CD14-positive monocyte (primary cell): ENCODE results near the gene MAPRE2. TPM values are rescaled to one million over a fixed set of nuclear protein-coding genes. Genes with fewer than 3 reads are reported as not detected.

Source experiments
- DNase-seq, 3 donors: peaks; one replicate each; pipeline ENCODE4 v3.0.0-alpha.2; 2011 to 2022
- H2AFZ ChIP-seq: 2 replicates; pipeline ENCODE4 v1.6.0; 2012; ENCODE audit warnings: mild to moderate bottlenecking, low read depth, low read length, inconsistent platforms; ENCODE audit not compliant: insufficient read depth, poor library complexity, severe bottlenecking
- H3K27ac ChIP-seq, 2 donors: 1 replicate in 1 of 2; 2 replicates in 1 of 2; pipeline ENCODE4 v1.5.1; 2012 to 2013; ENCODE audit warnings: low read length in 2 of 2, control low read depth in 1 of 2, inconsistent platforms in 1 of 2, low read depth in 1 of 2, mild to moderate bottlenecking in 1 of 2
- H3K27me3 ChIP-seq, 2 donors: one replicate each; pipeline versions ENCODE4 v1.6.0 to v1.6.1; 2011 to 2013; ENCODE audit warnings: low read length in 2 of 2; ENCODE audit not compliant: control insufficient read depth in 2 of 2, insufficient read depth in 2 of 2
- H3K36me3 ChIP-seq, 2 donors: replicated peaks in 1 of 2; 1 replicate in 1 of 2; 2 replicates in 1 of 2; pipeline versions ENCODE4 v1.5.1 to v1.6.1; 2012 to 2013; ENCODE audit warnings: low read length in 2 of 2, control low read depth in 1 of 2, inconsistent platforms in 1 of 2, mild to moderate bottlenecking in 1 of 2; ENCODE audit not compliant: insufficient read depth in 2 of 2, control insufficient read depth in 1 of 2
- H3K4me1 ChIP-seq, 2 donors: 1 replicate in 1 of 2; 2 replicates in 1 of 2; pipeline versions ENCODE4 v1.5.1 to v1.6.1; 2012 to 2013; ENCODE audit warnings: low read length in 2 of 2, control low read depth in 1 of 2, inconsistent platforms in 1 of 2, mild to moderate bottlenecking in 1 of 2, moderate library complexity in 1 of 2; ENCODE audit not compliant: insufficient read depth in 2 of 2, control insufficient read depth in 1 of 2
- H3K4me2 ChIP-seq: replicated peaks from 2 replicates; pipeline ENCODE3; 2012; ENCODE audit warnings: low read length, moderate library complexity, mild to moderate bottlenecking; ENCODE audit not compliant: poor library complexity, severe bottlenecking; ENCODE audit errors: extremely low read depth
- H3K4me3 ChIP-seq, 3 experiments: fragments of 200-600 bp in 1 of 3; sonication (generic) in 1 of 3; replicated peaks in 1 of 3; 1 replicate in 2 of 3; 2 replicates in 1 of 3; pipeline ENCODE4 v1.5.1; 2011 to 2013; ENCODE audit warnings: low read length in 3 of 3, mild to moderate bottlenecking in 3 of 3, control low read depth in 2 of 3, low read depth in 2 of 3, inconsistent platforms in 1 of 3, moderate library complexity in 1 of 3
- H3K79me2 ChIP-seq: 2 replicates; pipeline ENCODE4 v1.6.0; 2012; ENCODE audit warnings: mild to moderate bottlenecking, control low read depth, inconsistent platforms, low read length, moderate library complexity; ENCODE audit not compliant: insufficient read depth
- H3K9ac ChIP-seq: 2 replicates; pipeline ENCODE4 v1.6.0; 2017; ENCODE audit warnings: low read length, mild to moderate bottlenecking; ENCODE audit not compliant: insufficient read depth, poor library complexity, severe bottlenecking
- H3K9me3 ChIP-seq, 2 donors: replicated peaks in 1 of 2; 1 replicate in 1 of 2; 2 replicates in 1 of 2; pipeline versions ENCODE4 v1.5.1 to v1.6.1; 2012 to 2013; ENCODE audit warnings: low read length in 2 of 2, control low read depth in 1 of 2; ENCODE audit not compliant: control insufficient read depth in 1 of 2, insufficient read depth in 1 of 2
- H4K20me1 ChIP-seq: 2 replicates; pipeline ENCODE4 v1.6.0; 2012; ENCODE audit warnings: mild to moderate bottlenecking, low read length, control low read depth, moderate library complexity; ENCODE audit not compliant: insufficient read depth
- H3K27ac Mint-ChIP-seq, 7 donors: one replicate each; pipeline ENCODE4 v1.8.0; 2020; ENCODE audit warnings: mild to moderate bottlenecking in 7 of 7, mixed read lengths in 7 of 7, moderate library complexity in 6 of 7, inconsistent platforms in 2 of 7
- H3K27me3 Mint-ChIP-seq, 3 donors: one replicate each; pipeline ENCODE4 v1.8.0; 2021 to 2022; ENCODE audit warnings: low read depth in 3 of 3, mild to moderate bottlenecking in 3 of 3, mixed read lengths in 3 of 3, moderate library complexity in 3 of 3, inconsistent platforms in 1 of 3
- H3K36me3 Mint-ChIP-seq, 2 donors: one replicate each; pipeline ENCODE4 v1.8.0; 2020; ENCODE audit warnings: mixed read lengths in 2 of 2, inconsistent platforms in 1 of 2, mild to moderate bottlenecking in 1 of 2
- H3K4me1 Mint-ChIP-seq: one replicate; pipeline ENCODE4 v1.8.0; 2020; ENCODE audit warnings: mild to moderate bottlenecking, mixed read lengths
- H3K4me3 Mint-ChIP-seq, 2 donors: one replicate each; pipeline ENCODE4 v1.8.0; 2020; ENCODE audit warnings: mild to moderate bottlenecking in 2 of 2, mixed read lengths in 2 of 2, moderate library complexity in 1 of 2
- H3K9me3 Mint-ChIP-seq, 7 donors: one replicate each; pipeline ENCODE4 v1.8.0; 2020 to 2022; ENCODE audit warnings: mixed read lengths in 7 of 7, mild to moderate bottlenecking in 6 of 7, moderate library complexity in 6 of 7, inconsistent platforms in 2 of 7
- WGBS: methylation state at CpG from one replicate; pipeline ENCODE4 v1.1.5; 2013; ENCODE audit warnings: missing lambda C conversion rate; ENCODE audit not compliant: insufficient coverage; 5-methylcytosine and 5-hydroxymethylcytosine counted together
- intact Hi-C, 2 donors: fragments of 100-400 bp; cut with micrococcal nuclease; formaldehyde crosslinking; loops; one replicate each; pipeline versions ENCODE4 v1.15.0 to v1.15.1; 2023
- polyA plus RNA-seq, 3 donors: library from polyadenylated mRNA; depleted of rRNA in 1 of 3; unstranded in 2 of 3; stranded (reverse) in 1 of 3; fragments of 300-500 nt in 2 of 3; fragments of >200 nt in 1 of 3; fragmentation: Illumina TruSeq in 2 of 3; gene quantifications; 1 replicate in 2 of 3; 2 replicates in 1 of 3; pipeline ENCODE4 v1.2.3, GENCODE V29; 2012 to 2021
- TF ChIP-seq, protein P1 (sequence below): fragments of 200-600 bp; IDR thresholded peaks from one replicate; pipeline ENCODE4 v1.8.0; 2022; ENCODE audit warnings: antibody characterized with exemption, mild to moderate bottlenecking

MAPRE2 gene
- polyA plus RNA-seq, 3 donors = 22.0 to 48.1 (median 37.1) TPM

DNA sequence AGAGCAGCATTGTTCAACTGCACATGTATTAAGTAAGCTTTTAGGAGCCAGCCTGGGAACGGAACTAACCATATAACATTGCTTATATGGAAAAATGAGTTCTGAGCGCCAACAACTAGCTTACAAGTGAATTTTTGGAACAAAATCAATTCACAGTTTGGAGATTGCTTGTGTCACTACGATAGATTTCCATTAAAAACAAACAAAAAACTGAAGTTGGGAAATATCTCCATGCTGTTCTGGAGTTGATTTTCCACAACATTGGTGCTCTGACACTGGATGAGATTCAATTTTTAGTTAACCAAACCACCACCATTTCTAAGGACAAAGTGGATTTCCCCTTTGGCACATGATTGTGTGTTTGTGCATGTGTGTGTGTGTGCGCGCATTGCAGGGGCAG lies 142.7 kb downstream of the MAPRE2 start:
- no peaks in the 10 kb centered on the region for H3K36me3 Mint-ChIP-seq
- Histone ChIP-seq H4K20me1 (no peaks in the 10 kb centered on the region), H2AFZ (no peak overlapping the region), H3K36me3 (no peaks in the 10 kb centered on the region), H3K4me3 (no peak overlapping the region), H3K4me1 (peaks cover 0 to 4% of the 10 kb centered on the region in 2 donors), H3K9me3 (no peaks in the 10 kb centered on the region), H3K9ac (no peak overlapping the region), H3K27ac (no peak overlapping the region), H3K27me3 (no peaks in the 10 kb centered on the region), H3K79me2 (no peaks in the 10 kb centered on the region), H3K4me2 (no peak overlapping the region)
- peaks cover 0 to 2% (median 1%) of the 10 kb centered on the region in 3 donors for H3K27me3 Mint-ChIP-seq
- H3K4me1 Mint-ChIP-seq = no peaks in the 10 kb centered on the region
- no peak overlapping the region for H3K27ac Mint-ChIP-seq
- H3K9me3 Mint-ChIP-seq = no peaks in the 10 kb centered on the region
- intact Hi-C loops = no loop called here
- TF ChIP-seq, protein P1, sequence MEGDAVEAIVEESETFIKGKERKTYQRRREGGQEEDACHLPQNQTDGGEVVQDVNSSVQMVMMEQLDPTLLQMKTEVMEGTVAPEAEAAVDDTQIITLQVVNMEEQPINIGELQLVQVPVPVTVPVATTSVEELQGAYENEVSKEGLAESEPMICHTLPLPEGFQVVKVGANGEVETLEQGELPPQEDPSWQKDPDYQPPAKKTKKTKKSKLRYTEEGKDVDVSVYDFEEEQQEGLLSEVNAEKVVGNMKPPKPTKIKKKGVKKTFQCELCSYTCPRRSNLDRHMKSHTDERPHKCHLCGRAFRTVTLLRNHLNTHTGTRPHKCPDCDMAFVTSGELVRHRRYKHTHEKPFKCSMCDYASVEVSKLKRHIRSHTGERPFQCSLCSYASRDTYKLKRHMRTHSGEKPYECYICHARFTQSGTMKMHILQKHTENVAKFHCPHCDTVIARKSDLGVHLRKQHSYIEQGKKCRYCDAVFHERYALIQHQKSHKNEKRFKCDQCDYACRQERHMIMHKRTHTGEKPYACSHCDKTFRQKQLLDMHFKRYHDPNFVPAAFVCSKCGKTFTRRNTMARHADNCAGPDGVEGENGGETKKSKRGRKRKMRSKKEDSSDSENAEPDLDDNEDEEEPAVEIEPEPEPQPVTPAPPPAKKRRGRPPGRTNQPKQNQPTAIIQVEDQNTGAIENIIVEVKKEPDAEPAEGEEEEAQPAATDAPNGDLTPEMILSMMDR = no peak
- no CpG with 5 or more reads among the region's 5 CpGs for WGBS
- no peak for DNase-seq
- no peak overlapping the region for H3K4me3 Mint-ChIP-seq

DNA sequence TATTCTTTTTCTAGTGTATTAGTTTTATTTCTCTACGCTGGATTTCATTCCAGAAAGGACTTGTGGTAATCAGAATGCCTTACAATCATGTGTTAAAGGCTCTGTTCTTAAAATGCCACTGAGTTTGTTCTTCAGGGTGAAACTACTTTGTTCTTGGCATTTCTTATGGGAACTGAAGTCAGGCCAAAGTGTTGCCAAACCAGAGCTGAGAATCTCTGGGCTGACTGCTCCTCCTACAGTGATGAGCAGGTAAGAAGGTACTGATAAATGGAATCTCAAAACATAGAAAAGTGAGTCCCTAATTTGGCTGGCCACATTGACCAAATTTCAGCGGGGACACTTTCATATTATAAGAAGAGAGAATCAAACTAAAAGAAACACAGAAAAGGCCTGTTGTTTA lies 144.6 kb downstream of the MAPRE2 start:
- Histone ChIP-seq H3K36me3 (no peaks in the 10 kb centered on the region), H3K9me3 (no peaks in the 10 kb centered on the region), H3K4me2 (no peak overlapping the region), H2AFZ (no peak overlapping the region), H3K79me2 (no peaks in the 10 kb centered on the region), H3K27ac (no peak overlapping the region), H3K4me1 (no peaks in the 10 kb centered on the region), H3K9ac (no peak overlapping the region), H3K4me3 (no peak overlapping the region), H4K20me1 (no peaks in the 10 kb centered on the region), H3K27me3 (no peaks in the 10 kb centered on the region)
- H3K27me3 Mint-ChIP-seq = peaks cover 0 to 2% (median 1%) of the 10 kb centered on the region in 3 donors
- TF ChIP-seq, protein P1 = no peak
- H3K27ac Mint-ChIP-seq = no peak overlapping the region
- no peaks in the 10 kb centered on the region for H3K36me3 Mint-ChIP-seq
- DNase-seq = no peak
- no CpG with 5 or more reads among the region's 2 CpGs for WGBS
- intact Hi-C loops = no loop called here
- H3K4me3 Mint-ChIP-seq = no peak overlapping the region
- H3K4me1 Mint-ChIP-seq = no peaks in the 10 kb centered on the region
- H3K9me3 Mint-ChIP-seq = no peaks in the 10 kb centered on the region
